Measurements from ENCODE around the gene CTNNA2.

The CTNNA2 gene

GRCh38 chr2:80519121-80519643 is 1006.3 kb downstream of the CTNNA2 start:
- no peak for DNase-seq

- no peak for DNase-seq
These were observed 1006.9 kb downstream of the CTNNA2 start for GRCh38 chr2:80519699-80520291.

- DNase-seq: no peak
These were observed 1012.3 kb downstream of the CTNNA2 start for GRCh38 chr2:80525152-80525551.

GRCh38 chr2:80527119-80527518 is 1014.3 kb downstream of the CTNNA2 start:
- DNase-seq: no peak

GRCh38 chr2:80529466-80530165 is 1016.8 kb downstream of the CTNNA2 start:
- DNase-seq: no peak

- no peak for DNase-seq
These were observed 1017.7 kb downstream of the CTNNA2 start for GRCh38 chr2:80530442-80531064.

GRCh38 chr2:80531319-80531718 is 1018.5 kb downstream of the CTNNA2 start:
- no peak for DNase-seq

- no peak for DNase-seq
These were observed 1032.8 kb downstream of the CTNNA2 start for GRCh38 chr2:80545420-80546210.

GRCh38 chr2:80546766-80547165 is 1033.9 kb downstream of the CTNNA2 start:
- DNase-seq: no peak

GRCh38 chr2:80547344-80547743 is 1034.5 kb downstream of the CTNNA2 start:
- DNase-seq: no peak

GRCh38 chr2:80548469-80548868 is 1035.6 kb downstream of the CTNNA2 start:
- DNase-seq: no peak

- no peak for DNase-seq
These were observed 1037.0 kb downstream of the CTNNA2 start for GRCh38 chr2:80549901-80550300.

- no peak for DNase-seq
These were observed 1047.5 kb downstream of the CTNNA2 start for GRCh38 chr2:80560326-80560725.

- DNase-seq: no peak
These were observed 1055.2 kb downstream of the CTNNA2 start for GRCh38 chr2:80568011-80568410.

- DNase-seq: no peak
These were observed 1060.3 kb downstream of the CTNNA2 start for GRCh38 chr2:80573167-80573566.

GRCh38 chr2:80573950-80574349 is 1061.1 kb downstream of the CTNNA2 start:
- no peak for DNase-seq

GRCh38 chr2:80579756-80580155 is 1066.9 kb downstream of the CTNNA2 start:
- DNase-seq: no peak

GRCh38 chr2:80591233-80591632 is 1078.4 kb downstream of the CTNNA2 start:
- DNase-seq: no peak

- DNase-seq: no peak
These were observed 1079.3 kb downstream of the CTNNA2 start for GRCh38 chr2:80592106-80592505.

- DNase-seq: no peak
These were observed 1097.3 kb downstream of the CTNNA2 start for GRCh38 chr2:80610108-80610507.

GRCh38 chr2:80621656-80622055 is 1108.8 kb downstream of the CTNNA2 start:
- no peak for DNase-seq

GRCh38 chr2:80624062-80624461 is 1111.2 kb downstream of the CTNNA2 start:
- DNase-seq: no peak

- no peak for DNase-seq
These were observed 1121.7 kb downstream of the CTNNA2 start for GRCh38 chr2:80634590-80634989.

Data from CD4-positive, alpha-beta T cell treated with Interleukin-12 subunit alpha and Interleukin-12 subunit beta, for 1 hour (primary cell).